DMS153 treated with DMSO at 0.1 percent for 48 hours (cell line): Measurements from ENCODE around the gene RANBP2.
"Not testable (repeated sequence)": the region's sequence is repeated elsewhere in the genome, so short reads cannot be mapped to it uniquely, and the experiment has no call there.

Experiments used
- DNase-seq: peaks from one replicate; lab custom pipeline; 2025; ENCODE audit not compliant: unreplicated experiment; lab: John Stamatoyannopoulos, UW

RANBP2 gene

DNA sequence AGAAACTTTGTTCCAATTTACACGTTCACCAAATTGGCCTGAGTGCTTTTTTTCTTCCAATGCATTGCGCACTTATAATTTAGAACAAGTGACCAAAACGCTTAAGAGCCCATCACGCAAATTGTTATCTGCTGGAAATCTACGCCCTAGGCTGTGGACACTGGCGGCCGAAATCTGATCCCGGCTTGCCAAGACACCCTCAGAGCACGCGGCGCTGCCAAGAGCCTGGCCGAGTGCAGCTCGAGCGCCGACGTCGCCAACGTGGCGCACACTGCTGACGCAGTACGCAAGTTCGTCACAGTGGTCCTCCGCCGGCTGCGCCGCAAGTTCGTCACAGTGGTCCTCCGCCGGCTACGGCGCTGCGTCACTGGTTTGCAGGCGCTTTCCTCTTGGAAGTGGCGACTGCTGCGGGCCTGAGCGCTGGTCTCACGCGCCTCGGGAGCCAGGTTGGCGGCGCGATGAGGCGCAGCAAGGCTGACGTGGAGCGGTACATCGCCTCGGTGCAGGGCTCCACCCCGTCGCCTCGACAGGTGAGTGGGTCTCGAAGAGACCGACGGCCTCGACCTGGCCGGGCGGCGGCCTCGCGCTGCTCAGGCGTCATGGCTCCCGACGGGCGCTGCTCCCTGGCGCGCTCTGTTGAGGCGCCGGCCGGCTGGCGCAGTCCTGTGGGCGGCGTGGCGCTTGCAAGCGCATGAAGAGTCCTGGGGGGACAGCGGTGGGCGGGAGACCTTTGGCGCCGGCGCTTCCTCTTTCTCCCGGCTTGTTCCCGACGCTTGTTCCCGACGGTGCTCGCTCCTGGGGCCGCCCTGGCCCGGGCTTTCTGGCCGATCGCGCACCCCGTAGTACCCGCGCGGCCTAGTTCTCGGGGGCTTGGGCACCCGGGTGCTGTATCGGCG is at the start of gene RANBP2:
Gene RANBP2 (plus strand): TSS at position 334 of the 896 bp plus-strand sequence. CDS start 125 bp downstream, at position 459.
- DNase-seq = peak; percentile 85

DNA sequence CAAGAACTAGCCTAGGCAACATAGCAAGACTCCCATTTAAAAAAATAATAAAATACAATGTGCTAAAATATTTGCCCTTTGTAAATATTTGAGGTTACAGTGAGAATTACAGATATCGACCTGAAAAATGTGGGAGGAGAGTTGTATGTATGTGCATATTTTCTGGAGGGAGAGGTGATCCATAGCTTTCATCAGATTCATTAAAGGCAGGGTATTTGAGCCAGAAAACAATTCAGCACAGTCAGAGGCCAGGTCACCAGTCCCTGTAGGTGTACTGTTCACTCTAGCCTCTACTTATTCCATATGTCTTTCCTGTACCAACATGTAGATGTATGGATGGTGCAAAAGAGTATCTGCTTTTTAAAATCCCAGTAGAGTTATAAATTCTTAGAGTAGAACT is 49.0 kb upstream of the RANBP2 start:
- not testable (repeated sequence) for DNase-seq

DNA sequence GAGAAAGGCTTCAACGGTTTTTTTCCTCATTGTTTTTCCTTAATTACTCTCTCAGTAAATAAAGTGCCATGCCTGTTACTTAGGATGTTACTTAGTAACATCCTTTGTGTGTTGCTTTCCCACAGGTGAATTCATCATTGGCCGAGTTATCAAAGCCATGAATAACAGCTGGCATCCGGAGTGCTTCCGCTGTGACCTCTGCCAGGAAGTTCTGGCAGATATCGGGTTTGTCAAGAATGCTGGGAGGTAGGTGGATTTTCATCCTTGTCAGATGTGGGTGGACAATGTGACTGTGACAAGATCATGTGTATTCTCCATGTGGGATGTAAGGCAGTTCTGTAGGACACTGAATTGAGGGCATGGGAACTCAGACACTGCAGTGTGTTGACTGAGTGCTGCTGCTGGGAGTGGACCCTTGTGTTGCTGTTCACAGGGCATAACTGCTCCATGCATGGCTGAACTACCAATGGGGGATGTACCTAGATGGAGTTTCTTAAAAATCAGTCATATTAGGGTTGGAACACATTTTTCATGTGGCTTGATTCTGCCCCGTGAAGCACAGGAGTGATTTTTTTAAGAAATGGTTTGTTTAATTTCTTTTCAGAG is 47.0 kb upstream of the RANBP2 start:
- DNase-seq = not testable (repeated sequence)

DNA sequence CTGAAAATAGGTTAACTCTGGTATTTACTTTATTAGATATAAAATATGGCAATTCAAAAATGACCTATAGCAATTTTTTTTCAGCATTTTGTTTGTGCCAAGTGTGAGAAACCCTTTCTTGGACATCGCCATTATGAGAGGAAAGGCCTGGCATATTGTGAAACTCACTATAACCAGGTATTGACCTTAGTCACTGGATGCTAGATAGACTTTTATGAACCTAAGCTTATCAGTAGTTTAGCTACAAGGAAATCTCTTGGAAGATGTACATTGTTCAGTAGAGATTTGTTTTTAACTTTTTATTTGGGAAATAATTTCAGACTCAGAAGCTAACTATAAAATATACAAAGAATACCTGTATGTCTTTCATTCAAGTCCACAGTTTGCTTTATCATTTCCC is 42.8 kb upstream of the RANBP2 start:
- not testable (repeated sequence) for DNase-seq

DNA sequence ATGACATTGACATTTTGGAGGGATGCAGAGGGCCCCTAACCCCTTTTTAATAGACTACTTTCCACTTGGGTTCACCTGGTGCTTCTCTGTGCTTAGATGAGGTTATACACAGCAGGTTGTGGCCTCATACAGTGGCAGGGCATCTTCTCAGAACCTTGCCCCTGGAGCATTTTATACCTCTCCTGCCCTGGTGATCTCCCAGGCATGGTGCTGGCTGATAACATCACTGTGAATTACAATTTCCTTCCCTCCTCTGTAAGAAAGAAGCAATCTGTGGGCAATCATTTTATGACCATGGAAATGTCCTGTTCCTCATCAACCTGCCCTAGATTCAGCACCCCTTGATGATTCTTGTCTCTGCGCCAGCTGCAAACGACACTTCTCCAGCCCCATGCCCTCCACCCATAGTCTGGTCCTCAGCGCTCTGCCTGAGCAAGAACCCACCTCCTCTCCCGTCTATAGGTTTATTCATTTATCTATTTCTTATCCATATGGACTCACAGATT is 42.0 kb upstream of the RANBP2 start:
- DNase-seq = not testable (repeated sequence)

DNA sequence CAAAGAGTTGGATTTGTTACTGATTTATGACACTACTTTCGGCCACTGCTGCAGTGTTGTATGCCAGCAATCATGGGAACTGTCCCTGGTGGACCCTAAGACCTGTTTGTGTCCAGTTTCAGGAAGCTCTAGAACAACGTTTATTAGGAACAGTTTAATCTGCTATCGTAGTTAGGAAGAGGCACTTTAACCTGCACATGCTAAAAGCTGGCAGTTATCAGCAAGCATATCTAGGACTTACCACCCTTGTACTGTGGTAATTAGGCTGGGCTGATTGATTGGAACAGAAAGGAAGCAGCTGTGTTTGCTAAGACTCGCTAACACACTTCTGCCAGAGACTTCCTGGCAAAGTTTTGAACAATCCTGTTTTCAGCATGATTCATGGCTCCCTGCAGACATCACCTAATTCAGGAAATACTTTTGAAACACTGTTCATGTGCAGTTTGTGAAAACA is 41.1 kb upstream of the RANBP2 start:
- DNase-seq = peak; percentile 78

DNA sequence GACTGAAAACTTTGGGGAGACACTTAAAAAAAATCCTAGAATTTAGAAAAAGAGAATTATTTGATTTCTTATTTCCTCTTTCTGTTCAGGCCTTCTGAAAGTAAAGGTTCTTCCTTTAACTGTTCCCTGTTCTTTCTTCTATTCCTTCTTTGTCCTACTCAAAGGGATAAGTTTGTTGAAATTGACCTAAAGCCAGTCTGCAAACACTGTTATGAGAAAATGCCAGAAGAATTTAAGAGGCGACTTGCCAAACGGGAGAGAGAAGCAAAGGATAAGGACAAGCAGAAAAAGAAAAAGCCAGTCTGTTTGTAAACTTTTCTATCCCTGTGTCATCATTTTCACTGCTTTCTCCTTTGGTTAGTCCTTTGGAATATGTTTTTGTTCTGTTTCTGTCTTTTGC is 38.5 kb upstream of the RANBP2 start:
- DNase-seq = not testable (repeated sequence)

DNA sequence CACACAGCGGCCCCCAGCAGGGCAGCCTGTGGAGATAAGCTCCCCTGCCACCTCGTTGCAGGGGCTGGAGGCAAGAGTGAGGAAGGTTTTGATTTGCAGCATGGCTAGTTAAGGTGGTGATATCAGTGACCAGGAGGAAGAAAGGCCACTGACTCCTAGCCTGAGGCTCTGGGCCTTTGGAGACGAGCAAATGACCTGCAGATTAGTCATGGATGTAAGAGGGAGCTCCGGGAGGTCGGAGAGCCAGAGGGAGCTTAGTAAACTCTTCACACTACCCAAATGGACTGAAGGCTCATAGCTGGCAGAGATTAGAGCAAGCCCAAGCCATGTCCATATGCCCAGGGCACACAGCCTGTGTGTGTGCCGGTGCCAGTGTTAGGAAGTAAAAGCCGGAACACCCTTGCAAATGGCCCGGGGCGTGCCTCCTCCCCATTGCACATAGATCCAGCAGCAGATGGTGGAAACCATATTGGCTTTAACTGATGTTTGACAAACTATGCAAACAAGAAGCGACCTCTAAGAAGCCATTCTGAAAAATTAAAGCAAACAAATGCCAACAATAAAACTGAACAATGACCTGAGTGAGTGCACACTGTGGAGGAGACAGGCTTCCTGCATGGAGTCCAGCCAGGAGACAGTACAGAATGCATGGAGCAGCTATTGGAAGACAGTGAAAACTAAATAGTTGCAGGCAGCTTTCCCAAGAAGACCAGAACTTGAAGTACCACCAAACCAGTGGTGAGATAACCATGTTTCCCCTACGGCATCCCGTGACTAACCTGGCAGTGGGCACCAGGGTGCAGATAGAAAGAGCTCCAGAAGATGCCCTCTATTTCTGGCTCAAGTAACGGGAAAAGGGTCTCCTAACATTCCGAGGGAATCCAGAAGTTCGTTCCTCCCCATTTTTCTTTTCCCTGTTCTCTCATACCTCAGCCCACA is 30.2 kb upstream of the RANBP2 start:
- DNase-seq = not testable (repeated sequence)

DNA sequence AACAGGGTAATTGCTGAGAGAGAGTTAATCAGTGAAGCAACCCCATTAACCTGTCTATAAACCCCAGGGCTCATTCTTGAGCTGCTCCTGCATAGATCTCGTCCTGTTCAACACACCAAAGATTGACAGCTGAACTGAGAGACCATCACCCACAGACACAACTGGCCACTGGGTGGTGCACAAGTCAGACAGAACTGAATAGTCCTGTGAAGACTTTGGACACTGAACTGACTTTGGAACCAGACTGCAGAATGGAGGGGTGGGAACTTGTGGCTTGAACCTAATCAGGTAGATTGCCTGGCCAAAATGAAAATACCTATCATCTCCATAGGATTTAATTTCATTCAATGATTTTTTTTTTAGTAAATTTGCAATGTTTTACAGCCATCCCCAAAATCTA is 29.3 kb upstream of the RANBP2 start:
- DNase-seq = not testable (repeated sequence)

DNA sequence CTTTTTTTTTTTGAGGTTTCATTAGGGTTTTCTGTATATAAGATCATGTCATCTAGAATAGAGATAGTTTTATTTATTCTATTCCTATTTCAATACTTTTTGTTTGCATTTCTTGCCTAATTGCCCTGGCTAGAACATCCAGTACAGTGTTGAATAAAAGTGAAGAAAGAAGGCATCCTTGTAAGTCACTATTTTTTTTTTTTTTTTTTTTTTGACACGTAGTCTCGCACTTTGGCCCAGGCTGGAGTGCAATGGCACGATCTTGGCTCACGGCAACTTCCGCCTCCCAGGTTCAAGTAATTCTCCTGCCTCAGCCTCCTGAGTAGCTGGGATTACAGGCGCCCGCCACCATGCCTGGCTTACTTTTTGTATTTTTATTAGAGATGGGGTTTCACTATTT is 27.8 kb upstream of the RANBP2 start:
- DNase-seq = no peak

DNA sequence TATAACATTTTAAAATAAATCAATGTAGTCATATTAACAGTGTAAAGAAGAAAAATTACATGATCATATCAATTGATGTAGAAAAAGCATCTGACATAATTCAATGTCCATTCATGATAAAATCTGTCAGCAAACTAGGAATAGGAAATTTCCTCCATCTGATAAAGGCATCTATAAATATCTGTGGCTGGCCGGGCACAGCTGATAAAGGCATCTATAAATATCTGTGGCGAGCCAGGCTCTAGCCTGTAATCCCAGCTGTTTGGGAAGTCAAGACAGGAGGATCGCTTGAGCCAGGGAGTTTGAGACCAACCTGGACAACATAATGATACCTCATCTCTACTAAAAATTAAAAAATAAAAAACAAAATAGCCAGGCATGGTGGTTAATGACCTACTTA is 18.1 kb upstream of the RANBP2 start:
- DNase-seq = no peak

DNA sequence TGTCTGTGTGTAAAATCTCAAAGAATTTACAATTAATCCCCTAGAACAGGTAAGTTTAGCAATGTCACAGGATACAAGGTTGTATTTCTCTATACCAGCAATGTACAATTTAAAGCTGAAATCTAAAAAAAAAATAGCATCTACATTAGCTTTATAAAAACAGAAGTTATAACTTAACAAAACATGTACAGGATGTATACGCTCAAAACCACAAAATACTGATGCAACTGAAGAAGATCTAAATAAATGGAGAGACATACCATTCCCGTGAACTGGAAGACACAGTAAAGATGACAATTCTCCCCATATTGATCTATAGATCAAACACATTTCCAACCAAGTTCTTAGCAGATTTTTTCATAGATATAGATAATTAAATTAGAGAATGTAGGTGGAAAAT is 17.5 kb upstream of the RANBP2 start:
- DNase-seq = no peak

DNA sequence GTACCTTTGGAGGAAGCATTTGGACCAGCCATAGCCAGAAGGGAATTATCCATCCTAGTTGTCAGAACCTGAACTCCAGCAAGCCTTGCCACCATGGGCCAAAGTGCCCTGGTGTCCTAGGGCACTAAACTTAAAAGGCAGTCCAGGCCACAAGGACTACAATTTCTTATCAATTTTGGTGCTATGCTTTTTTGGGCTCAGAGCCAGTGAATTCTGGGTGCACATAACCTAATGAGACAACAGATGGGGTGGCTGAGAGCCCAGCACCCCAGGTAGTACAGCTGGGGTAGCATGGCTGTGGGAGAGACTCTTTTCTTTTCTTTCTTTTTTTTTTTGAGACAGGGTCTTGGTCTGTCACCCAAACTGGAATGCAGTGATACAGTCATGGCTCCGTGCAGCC is 14.4 kb upstream of the RANBP2 start:
- no peak for DNase-seq

DNA sequence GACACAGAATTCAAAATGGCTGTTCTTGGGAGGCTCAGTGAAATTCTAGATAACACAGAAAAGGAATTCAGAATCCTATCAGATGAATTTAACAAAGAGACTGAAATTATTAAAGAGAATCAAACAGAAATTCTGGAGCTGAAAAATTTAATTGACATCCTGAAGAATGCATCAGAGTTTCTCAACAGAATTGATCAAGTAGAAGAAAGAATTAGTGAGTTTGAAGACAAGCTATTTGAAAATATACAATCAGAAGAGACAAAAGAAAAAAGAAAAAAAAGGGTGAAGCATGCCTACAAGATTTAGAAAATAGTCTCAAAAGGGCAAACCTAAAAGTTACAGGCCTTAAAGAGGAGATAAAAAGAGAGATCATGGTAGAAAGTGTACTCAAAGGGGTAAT is 12.0 kb upstream of the RANBP2 start:
- DNase-seq = no peak

DNA sequence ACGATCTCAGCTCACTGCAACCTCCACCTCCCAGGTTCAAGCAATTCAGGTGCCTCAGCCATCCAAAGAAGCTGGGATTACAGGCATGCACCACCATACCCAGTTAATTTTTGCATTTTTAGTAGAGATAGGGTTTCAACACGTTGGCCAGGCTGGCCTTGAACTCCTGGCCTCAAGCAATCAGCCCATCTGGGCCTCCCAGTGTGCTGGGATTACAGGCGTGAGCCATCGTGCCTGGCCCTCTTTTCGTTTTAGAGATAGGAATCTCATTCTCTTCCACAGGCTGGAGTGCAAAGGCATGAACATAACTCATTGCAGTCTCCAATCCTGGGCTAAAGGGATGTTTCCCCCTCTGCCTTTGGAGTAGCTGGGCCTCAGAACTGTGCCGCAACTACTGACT is 2.3 kb upstream of the RANBP2 start:
- DNase-seq = not testable (repeated sequence)

DNA sequence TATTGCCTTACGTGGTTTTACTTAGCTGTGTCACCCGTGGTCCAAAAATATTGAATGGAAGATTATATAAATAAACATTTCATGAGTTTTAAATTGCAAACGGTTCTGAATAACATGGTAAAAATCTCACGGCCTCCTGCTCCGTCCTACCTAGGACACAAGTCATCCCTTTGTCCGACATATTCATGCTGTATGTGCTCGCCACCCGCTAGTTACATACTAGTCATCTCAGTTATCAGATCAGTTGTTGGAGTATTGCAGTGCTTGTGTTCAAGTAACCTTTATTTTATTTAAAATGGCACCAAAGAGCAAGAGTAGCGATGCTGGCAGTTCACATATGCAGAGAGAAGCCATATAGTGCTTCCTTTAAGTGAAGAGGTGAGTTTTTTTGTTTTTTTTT is 6.8 kb downstream of the RANBP2 start:
- DNase-seq = not testable (repeated sequence)

DNA sequence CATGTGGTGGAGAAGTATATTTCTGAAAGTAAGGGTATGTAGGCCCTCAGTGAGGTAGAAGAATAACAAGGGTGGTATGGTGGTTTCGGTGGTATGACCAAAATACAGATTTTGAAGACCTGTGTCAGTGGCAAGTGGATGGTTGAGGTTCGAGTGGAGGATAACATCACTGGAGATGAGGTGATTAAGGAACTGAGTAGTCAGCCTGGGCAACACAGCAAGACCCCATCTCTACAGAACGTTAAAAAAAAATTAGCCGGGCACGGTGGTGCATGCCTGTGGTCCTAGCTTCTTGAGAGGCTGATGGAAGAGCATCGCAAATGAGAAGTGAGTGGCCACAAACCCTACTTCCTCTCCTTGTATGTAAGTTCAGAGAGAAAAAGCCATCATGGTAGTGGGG is 15.4 kb downstream of the RANBP2 start:
- not testable (repeated sequence) for DNase-seq

DNA sequence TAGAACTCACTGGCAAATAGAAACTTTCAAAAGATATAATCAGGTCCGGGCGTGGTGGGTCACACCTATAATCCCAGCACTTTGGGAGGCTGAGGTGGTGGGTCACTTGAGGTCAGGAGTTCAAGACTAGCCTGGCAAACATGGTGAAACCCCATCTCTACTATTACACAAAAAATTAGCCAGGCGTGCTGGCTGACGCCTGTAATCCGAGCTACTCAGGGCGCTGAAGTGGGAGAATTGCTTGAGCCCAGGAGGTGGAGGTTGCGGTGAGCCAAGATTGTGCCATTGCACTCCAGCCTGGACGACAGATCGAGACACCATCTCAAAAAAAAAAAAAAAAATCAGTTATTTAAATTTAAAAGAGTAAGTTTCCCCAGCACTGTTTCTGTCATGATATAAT is 38.7 kb downstream of the RANBP2 start:
- DNase-seq = not testable (repeated sequence)

DNA sequence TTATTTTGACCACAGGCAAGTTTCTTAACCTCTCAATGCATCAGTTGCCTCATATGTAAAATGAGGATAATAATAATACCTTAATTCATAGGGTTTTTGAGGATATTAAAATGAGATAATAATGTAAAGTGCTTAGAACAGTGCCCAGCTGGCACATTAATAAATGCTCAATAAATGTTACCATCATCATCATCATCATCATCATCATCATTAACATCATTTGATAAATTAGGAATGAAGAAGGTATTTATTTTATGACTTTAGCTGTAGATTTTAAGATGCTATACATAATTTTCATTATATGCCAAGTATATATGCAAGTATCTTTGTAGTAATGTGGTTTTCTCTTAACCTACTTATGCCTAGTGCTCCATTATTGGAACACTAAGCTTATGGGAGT is 43.3 kb downstream of the RANBP2 start:
- not testable (repeated sequence) for DNase-seq

DNA sequence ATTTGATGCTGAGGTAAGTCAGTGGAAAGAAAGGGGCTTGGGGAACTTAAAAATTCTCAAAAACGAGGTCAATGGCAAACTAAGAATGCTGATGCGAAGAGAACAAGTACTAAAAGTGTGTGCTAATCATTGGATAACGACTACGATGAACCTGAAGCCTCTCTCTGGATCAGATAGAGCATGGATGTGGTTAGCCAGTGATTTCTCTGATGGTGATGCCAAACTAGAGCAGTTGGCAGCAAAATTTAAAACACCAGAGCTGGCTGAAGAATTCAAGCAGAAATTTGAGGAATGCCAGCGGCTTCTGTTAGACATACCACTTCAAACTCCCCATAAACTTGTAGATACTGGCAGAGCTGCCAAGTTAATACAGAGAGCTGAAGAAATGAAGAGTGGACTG is 47.4 kb downstream of the RANBP2 start:
- not testable (repeated sequence) for DNase-seq

DNA sequence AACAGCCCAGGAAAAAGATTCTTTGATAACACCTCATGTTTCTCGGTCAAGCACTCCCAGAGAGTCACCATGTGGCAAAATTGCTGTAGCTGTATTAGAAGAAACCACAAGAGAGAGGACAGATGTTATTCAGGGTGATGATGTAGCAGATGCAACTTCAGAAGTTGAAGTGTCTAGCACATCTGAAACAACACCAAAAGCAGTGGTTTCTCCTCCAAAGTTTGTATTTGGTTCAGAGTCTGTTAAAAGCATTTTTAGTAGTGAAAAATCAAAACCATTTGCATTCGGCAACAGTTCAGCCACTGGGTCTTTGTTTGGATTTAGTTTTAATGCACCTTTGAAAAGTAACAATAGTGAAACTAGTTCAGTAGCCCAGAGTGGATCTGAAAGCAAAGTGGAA is 48.6 kb downstream of the RANBP2 start:
- not testable (repeated sequence) for DNase-seq
